Adrenal gland (tissue), 5 donors: ENCODE results near the gene TBC1D21.

ENCODE experiments used
- POLR2A ChIP-seq, 2 donors: fragments of 450-650 bp; IDR thresholded peaks; one replicate each; pipeline ENCODE4 v1.6.1; 2017; ENCODE audit warnings: antibody characterized with exemption in 2 of 2, mild to moderate bottlenecking in 2 of 2, moderate library complexity in 1 of 2
- TF ChIP-seq, protein P1 (sequence below), 6 experiments: fragments of 450-650 bp in 4 of 6; fragments of 200-600 bp in 2 of 6; sonication (generic) in 1 of 6; IDR thresholded peaks; 1 replicate in 5 of 6; 2 replicates in 1 of 6; pipeline versions ENCODE4 v1.5.1 to v1.8.0; 2016 to 2021; ENCODE audit warnings: antibody characterized with exemption in 6 of 6, mild to moderate bottlenecking in 2 of 6, moderate library complexity in 1 of 6
- donor health status: DM: no; HTN: no; CAD: no.

DNA sequence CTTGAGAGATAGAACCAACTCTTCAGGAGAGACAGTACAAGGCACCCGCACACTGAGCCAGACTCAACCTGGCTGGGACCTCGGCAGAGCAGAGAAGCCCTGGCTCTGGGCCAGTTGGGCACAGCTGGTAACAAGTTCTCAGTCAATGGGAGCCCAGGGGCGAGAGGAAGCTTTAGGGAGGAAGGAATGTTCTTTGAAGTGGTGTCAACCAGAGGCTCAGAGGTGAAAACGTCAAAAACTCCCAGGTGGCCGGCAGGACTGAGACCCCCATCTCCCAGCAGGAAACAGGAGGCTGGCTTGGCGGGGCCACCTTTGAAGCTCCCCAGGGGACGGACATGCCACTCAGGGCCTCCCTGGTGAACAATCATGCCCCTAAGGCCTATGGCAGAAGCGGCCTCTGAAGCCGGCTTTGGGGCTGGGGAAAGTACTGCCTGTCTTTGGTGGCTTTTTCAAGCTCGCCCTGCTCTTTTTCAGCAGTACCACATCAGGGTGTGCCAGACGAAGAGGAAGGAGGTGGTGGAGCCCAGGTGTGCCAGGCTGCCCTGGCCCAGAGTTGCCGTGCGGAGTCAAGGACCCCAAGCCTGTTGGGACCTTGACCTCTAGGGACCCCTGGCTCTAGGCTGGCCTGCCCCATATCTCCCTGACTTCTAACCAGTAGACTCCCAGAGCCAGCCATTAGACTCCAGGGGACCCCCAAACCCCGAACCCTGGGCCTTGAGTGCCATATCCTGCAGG, 16.7 kb upstream of the TBC1D21 start:
- TF ChIP-seq, protein P1, sequence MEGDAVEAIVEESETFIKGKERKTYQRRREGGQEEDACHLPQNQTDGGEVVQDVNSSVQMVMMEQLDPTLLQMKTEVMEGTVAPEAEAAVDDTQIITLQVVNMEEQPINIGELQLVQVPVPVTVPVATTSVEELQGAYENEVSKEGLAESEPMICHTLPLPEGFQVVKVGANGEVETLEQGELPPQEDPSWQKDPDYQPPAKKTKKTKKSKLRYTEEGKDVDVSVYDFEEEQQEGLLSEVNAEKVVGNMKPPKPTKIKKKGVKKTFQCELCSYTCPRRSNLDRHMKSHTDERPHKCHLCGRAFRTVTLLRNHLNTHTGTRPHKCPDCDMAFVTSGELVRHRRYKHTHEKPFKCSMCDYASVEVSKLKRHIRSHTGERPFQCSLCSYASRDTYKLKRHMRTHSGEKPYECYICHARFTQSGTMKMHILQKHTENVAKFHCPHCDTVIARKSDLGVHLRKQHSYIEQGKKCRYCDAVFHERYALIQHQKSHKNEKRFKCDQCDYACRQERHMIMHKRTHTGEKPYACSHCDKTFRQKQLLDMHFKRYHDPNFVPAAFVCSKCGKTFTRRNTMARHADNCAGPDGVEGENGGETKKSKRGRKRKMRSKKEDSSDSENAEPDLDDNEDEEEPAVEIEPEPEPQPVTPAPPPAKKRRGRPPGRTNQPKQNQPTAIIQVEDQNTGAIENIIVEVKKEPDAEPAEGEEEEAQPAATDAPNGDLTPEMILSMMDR (IDR thresholded peaks at IDR 0.05) = no peak
- no peak for TF ChIP-seq POLR2A (IDR thresholded peaks at IDR 0.05)
